Activated CD4-positive, alpha-beta T cell treated with anti-CD3 and anti-CD28 coated beads for 36 hours (primary cell): ENCODE results near the gene IMPDH2. TPM values are rescaled to one million over a fixed set of nuclear protein-coding genes. Genes with fewer than 3 reads are reported as not detected.
A peak's percentile ranks its signal among the peaks of the same experiment; 100 is the strongest.

Experiments used
- ATAC-seq: fragments of 200-7000 bp; cut with Tn5 transposase; one replicate; pipeline ENCODE4 v1.10.0; 2021; ENCODE audit warnings: mild to moderate bottlenecking, moderate library complexity
- CTCF ChIA-PET: fragments of 350-600 bp; sonication (Branson Sonifier 250); formaldehyde crosslinking; loops from one replicate; lab custom pipeline; 2021; ENCODE audit warnings: antibody characterized with exemption; lab: Charles Lee
- POLR2A ChIA-PET: fragments of 350-600 bp; sonication (Branson Sonifier 250); formaldehyde crosslinking; loops from one replicate; lab custom pipeline; 2021; ENCODE audit warnings: antibody characterized with exemption, inconsistent platforms; lab: Charles Lee
- DNase-seq: peaks from one replicate; pipeline ENCODE4 v3.0.0-alpha.2; 2020
- H3K27ac Mint-ChIP-seq: one replicate; pipeline ENCODE4 v1.8.0; 2021; ENCODE audit warnings: mixed read lengths
- H3K27me3 Mint-ChIP-seq: one replicate; pipeline ENCODE4 v1.8.0; 2021; ENCODE audit warnings: mixed read lengths
- H3K36me3 Mint-ChIP-seq: one replicate; pipeline ENCODE4 v1.8.0; 2021; ENCODE audit warnings: low read depth, mixed read lengths
- H3K4me1 Mint-ChIP-seq: one replicate; pipeline ENCODE4 v1.8.0; 2021; ENCODE audit warnings: mixed read lengths
- H3K4me3 Mint-ChIP-seq: one replicate; pipeline ENCODE4 v1.8.0; 2021; ENCODE audit warnings: mild to moderate bottlenecking, moderate library complexity, mixed read lengths
- H3K9me3 Mint-ChIP-seq: one replicate; pipeline ENCODE4 v1.8.0; 2021; ENCODE audit warnings: low read depth, mixed read lengths
- intact Hi-C, 2 experiments: fragments of 100-400 bp; cut with DNase I in 1 of 2; cut with micrococcal nuclease in 1 of 2; formaldehyde crosslinking; loops; one replicate each; pipeline versions ENCODE4 v1.14.2 to v1.15.1; 2022 to 2024; cut with DNase I, micrococcal nuclease
- microRNA-seq: library from miRNA; unstranded; fragments of <30 nt; microRNA quantifications from one replicate; pipeline ENCODE4 v1.2.0, GENCODE V29; 2021; ENCODE audit warnings: borderline replicate concordance
- total RNA-seq, 2 experiments: library from RNA; stranded (reverse); gene quantifications; one replicate each; pipeline ENCODE4 v1.2.3, GENCODE V29; 2021

IMPDH2 gene
- total RNA-seq, 2 experiments from 2014 or later: 504 to 515 TPM

DNA sequence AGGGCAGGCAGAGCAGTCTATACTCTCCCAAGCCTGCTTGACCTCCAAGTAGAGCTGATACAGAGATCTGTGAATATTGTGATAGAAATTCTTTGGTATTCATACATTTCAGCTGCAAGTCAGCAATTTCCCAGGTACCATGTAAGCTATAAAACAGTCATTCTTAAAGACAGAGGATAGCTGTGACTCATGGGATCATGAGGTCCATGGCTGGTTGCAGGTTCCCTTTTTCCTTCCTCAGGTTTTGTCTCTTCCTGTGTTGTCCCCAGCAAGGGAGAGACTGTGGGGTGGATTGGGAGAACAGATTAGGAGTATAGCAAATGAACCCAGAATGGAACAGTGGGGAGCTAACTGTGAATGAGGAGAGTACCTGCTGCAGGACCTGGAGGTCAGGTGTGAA lies 44.5 kb downstream of the IMPDH2 start:
- H3K27me3 Mint-ChIP-seq: no peaks in the 10 kb centered on the region
- POLR2A ChIA-PET: interaction anchor here (0.6 kb wide), 2 partner anchors 25 to 152 kb away, joined by 4 to 8 read pairs; no protein-coding TSS in a partner anchor

DNA sequence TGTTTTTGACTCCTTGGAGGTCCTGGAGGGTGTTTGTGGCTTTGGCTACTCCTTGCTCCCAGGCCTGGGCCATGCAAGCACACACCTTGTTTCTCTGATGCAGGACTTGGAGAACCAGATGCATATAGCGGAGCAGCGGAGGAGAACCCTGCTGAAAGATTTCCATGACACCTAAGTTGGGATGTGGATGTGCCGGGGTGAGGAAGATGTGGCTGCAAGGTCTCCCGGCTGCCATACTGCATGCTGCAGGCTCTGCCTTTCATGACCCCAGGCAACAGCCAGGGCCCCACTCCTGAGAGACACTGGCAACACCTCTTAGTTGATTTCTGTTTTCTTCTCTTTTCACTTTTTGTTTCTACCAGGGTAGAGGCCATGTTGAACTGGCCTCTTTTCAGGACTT lies 46.1 kb downstream of the IMPDH2 start:
- CTCF ChIA-PET: interaction anchor here (1.3 kb wide), 1 partner anchor 13 kb away, joined by 3 read pairs; no protein-coding TSS in a partner anchor
- no peak for DNase-seq
- intact Hi-C loops: no loop called here
- POLR2A ChIA-PET: no interaction called here
- peaks cover 5% of the 10 kb centered on the region for H3K4me1 Mint-ChIP-seq
- no peak for ATAC-seq
- no peak overlapping the region for H3K4me3 Mint-ChIP-seq
- no peaks in the 10 kb centered on the region for H3K27me3 Mint-ChIP-seq
- no peaks in the 10 kb centered on the region for H3K9me3 Mint-ChIP-seq
- H3K27ac Mint-ChIP-seq: peak overlapping the region; percentile 8
- peaks cover 32% of the 10 kb centered on the region for H3K36me3 Mint-ChIP-seq

More for the DNA sequence above, 44.5 kb downstream of the IMPDH2 start:
- DNase-seq: no peak
- H3K36me3 Mint-ChIP-seq: peaks cover 24% of the 10 kb centered on the region
- intact Hi-C loops: loop anchor here in 1 of 2 experiments (5.0 kb wide), 1 partner anchor 137 kb away; the partner anchor contains the start of gene PRKAR2A
- peaks cover 17% of the 10 kb centered on the region for H3K4me1 Mint-ChIP-seq
- CTCF ChIA-PET: interaction anchor here (0.6 to 1.3 kb wide), 2 partner anchors 10 to 154 kb away, joined by 3 read pairs; no protein-coding TSS in a partner anchor
- peak overlapping the region; percentile 5 for H3K27ac Mint-ChIP-seq
- ATAC-seq: no peak
- no peaks in the 10 kb centered on the region for H3K9me3 Mint-ChIP-seq
- H3K4me3 Mint-ChIP-seq: no peak overlapping the region

DNA sequence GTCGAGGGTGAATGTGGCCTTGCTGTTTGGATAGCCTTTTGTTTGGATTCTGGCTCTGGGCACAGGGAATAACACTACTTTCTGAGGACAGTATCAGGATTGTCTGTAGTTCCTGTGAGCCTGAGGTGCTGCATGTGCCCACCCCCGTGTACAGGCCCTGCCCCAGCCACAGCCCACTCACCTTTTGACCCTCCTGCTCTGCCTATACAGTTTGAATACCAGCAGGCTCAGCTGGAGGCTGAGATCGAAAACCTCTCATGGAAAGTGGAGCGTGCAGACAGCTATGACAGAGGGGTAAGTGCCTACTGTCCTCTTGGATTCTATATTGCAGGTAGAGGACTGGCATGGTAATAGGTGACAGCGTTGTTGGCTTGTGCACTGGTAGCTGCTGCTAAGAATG lies 46.5 kb downstream of the IMPDH2 start:
- intact Hi-C loops: no loop called here
- no peak for ATAC-seq
- ChIA-PET CTCF (interaction anchor here (0.7 to 1.3 kb wide), 2 partner anchors 13 to 25 kb away, joined by 3 read pairs; no protein-coding TSS in a partner anchor), POLR2A (no interaction called here)
- Mint-ChIP-seq H3K27me3 (no peaks in the 10 kb centered on the region), H3K9me3 (no peaks in the 10 kb centered on the region), H3K4me3 (no peak overlapping the region), H3K4me1 (peaks cover 2% of the 10 kb centered on the region), H3K27ac (peak overlapping the region; percentile 8), H3K36me3 (peaks cover 34% of the 10 kb centered on the region)
- no peak for DNase-seq

DNA sequence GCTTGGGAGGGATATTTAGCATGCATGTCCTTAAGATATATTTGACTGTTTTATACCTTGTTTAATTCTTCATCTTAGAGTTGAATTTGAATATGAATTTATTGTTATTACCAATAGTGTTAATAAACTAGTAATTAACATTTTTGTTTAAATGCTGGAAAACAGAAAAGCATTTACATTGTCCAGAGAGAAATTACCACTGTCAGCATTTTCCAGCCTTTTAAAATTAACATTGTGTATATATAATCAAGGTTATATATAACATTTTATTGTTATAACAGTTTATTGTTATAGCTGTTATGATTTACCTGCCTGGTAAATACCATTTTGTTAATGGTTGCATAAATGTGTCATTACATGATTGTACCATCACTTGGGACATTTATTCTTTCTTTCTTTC lies 47.2 kb downstream of the IMPDH2 start:
- H3K9me3 Mint-ChIP-seq: no peaks in the 10 kb centered on the region
- peaks cover 36% of the 10 kb centered on the region for H3K36me3 Mint-ChIP-seq
- no peaks in the 10 kb centered on the region for H3K4me1 Mint-ChIP-seq
- no peaks in the 10 kb centered on the region for H3K27me3 Mint-ChIP-seq
- ATAC-seq: no peak
- DNase-seq: no peak
- intact Hi-C loops: no loop called here
- no peak overlapping the region for H3K27ac Mint-ChIP-seq
- CTCF ChIA-PET: interaction anchor here (0.7 to 1.3 kb wide), 2 partner anchors 12 to 24 kb away, joined by 3 read pairs; no protein-coding TSS in a partner anchor
- no peak overlapping the region for H3K4me3 Mint-ChIP-seq
- POLR2A ChIA-PET: no interaction called here

DNA sequence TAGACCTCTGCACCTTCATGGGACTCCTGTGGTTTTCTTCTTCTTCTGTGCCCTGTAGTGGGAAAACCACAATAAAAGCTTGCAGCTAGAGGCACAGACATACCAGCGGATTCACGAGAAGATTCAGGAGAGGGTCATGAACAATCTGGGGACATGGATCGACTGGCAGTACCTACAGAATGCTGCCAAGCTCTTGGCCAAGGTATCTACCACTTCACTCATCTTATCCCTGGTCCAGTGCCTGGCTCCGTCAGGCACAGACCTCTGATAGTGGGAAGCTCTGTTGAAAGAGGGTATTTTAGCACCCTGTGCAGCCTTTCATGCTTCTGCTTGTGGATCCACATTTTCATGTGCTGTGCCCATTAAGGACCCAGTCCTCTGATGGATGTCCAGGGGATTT lies 48.9 kb downstream of the IMPDH2 start:
- ChIA-PET CTCF (no interaction called here), POLR2A (no interaction called here)
- no peaks in the 10 kb centered on the region for H3K27me3 Mint-ChIP-seq
- no peak for ATAC-seq
- intact Hi-C loops: no loop called here
- no peaks in the 10 kb centered on the region for H3K9me3 Mint-ChIP-seq
- peaks cover 41% of the 10 kb centered on the region for H3K36me3 Mint-ChIP-seq
- H3K4me1 Mint-ChIP-seq: no peaks in the 10 kb centered on the region
- no peak overlapping the region for H3K4me3 Mint-ChIP-seq
- no peak overlapping the region for H3K27ac Mint-ChIP-seq
- no peak for DNase-seq

DNA sequence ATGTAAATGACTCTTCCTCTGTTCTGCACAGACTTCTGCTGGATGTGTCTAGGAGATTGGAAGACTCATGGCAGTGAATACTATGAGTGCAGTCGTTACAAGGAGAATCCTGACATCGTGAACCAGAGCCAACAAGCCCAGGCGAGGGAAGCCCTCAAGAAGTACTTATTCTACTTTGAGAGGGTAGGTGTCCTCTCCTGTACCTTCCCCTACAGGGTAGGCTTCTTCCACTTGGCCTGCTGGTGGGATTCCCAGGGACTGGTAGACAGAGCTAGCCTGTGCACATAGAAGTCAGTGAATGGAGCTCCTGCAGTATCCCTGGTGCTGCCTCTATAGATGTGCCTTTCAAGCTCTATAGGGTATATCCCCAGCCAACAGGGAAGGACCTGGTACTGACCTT lies 49.7 kb downstream of the IMPDH2 start:
- Mint-ChIP-seq H3K36me3 (peaks cover 49% of the 10 kb centered on the region), H3K4me1 (no peaks in the 10 kb centered on the region), H3K4me3 (no peak overlapping the region), H3K27me3 (no peaks in the 10 kb centered on the region), H3K27ac (no peak overlapping the region), H3K9me3 (no peaks in the 10 kb centered on the region)
- POLR2A ChIA-PET: no interaction called here
- ATAC-seq: no peak
- intact Hi-C loops: no loop called here
- CTCF ChIA-PET: no interaction called here
- DNase-seq: no peak

Small RNA genes lying within 50 kb of the gene (microRNA-seq; reads per million reads assigned to microRNA genes)
- gene MIR191: 8,233 reads per million, percentile 96 among the genes with 10 or more reads in this experiment
- 4,345 reads per million, percentile 94 among the genes with 10 or more reads in this experiment for gene MIR425

Other genes starting within 250 kb of the IMPDH2 start
- gene PRKAR2A, start 181.5 kb downstream of the IMPDH2 start, total RNA-seq: 10 to 100 TPM; 28.7 to 35.2 TPM
- gene SLC25A20, start 130.5 kb downstream of the IMPDH2 start, total RNA-seq: 10 to 100 TPM; 15.8 to 18.5 TPM
- gene ARIH2, start 110.6 kb downstream of the IMPDH2 start, total RNA-seq: 100 to 1,000 TPM; 105 to 112 TPM
- 10 to 100 TPM; 25.7 to 30.4 TPM for gene P4HTM, start 39.2 kb downstream of the IMPDH2 start, total RNA-seq
- gene WDR6, start 22.0 kb downstream of the IMPDH2 start, total RNA-seq: 100 to 1,000 TPM; 109 to 127 TPM
- gene DALRD3, start 10.8 kb downstream of the IMPDH2 start, total RNA-seq: 10 to 100 TPM; 25.8 to 26.0 TPM
- gene NDUFAF3, start 7.3 kb downstream of the IMPDH2 start, total RNA-seq: 100 to 1,000 TPM in 1 of 2 experiments, 10 to 100 TPM in 1; 90.8 to 108 TPM
- gene QRICH1, start 64.7 kb upstream of the IMPDH2 start, total RNA-seq: 100 to 1,000 TPM; 119 to 171 TPM
- 100 to 1,000 TPM; 240 to 342 TPM for gene QARS1, start 75.4 kb upstream of the IMPDH2 start, total RNA-seq
- gene USP19, start 91.4 kb upstream of the IMPDH2 start, total RNA-seq: 10 to 100 TPM; 45.2 to 45.9 TPM
- gene LAMB2, start 103.7 kb upstream of the IMPDH2 start, total RNA-seq: under 1 TPM in 1 of 2 experiments, not detected in 1; 0.71 TPM
- 10 to 100 TPM; 19.5 to 22.2 TPM for gene CCDC71, start 136.9 kb upstream of the IMPDH2 start, total RNA-seq
- gene KLHDC8B, start 142.2 kb upstream of the IMPDH2 start, total RNA-seq: 1 to 10 TPM; 1.2 to 3.1 TPM
- gene C3orf62, start 247.8 kb upstream of the IMPDH2 start, total RNA-seq: 1 to 10 TPM; 3.7 to 3.9 TPM